ENCODE results near the gene NEDD1.
A peak's percentile ranks its signal among the peaks of the same experiment; 100 is the strongest.

Gene NEDD1

DNA sequence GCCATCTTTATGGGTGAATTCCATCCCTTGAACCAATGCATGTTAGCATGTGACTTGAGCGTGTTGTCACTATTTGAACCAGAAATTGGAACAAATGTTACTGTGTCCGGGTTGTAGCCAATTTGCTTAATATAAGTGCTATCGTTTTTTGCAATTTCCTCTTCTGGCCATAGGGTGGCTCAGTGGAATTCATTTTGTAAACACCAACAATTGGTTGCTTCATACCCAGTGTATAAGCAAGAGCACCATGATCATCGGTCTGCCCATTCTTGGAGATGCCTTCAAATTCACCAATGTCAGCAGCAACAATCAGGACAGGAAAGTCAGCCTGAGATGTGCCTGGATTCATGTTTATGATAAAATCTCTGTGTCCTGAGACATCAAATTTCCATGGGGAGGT, 5.0 kb upstream of the NEDD1 start:
- DNase-seq, result no peak

DNA sequence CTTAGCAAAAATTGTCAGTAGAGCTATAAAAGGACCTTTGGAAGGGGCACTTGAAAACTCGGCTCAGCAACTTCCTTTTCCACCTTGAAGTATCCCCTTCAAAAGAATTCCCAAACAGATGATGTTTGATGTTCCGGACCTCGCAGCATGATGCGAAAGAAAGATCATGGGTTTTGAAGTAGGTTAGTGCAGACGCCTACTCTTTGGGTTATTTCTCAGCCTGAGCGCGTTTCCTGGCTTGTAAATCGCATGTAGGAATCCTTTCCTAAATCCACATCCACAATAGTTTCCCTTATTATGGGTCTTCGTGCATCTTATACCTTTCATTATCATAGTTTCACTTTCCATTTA, 584 bp upstream of the NEDD1 start:
- DNase-seq, result no peak

DNA sequence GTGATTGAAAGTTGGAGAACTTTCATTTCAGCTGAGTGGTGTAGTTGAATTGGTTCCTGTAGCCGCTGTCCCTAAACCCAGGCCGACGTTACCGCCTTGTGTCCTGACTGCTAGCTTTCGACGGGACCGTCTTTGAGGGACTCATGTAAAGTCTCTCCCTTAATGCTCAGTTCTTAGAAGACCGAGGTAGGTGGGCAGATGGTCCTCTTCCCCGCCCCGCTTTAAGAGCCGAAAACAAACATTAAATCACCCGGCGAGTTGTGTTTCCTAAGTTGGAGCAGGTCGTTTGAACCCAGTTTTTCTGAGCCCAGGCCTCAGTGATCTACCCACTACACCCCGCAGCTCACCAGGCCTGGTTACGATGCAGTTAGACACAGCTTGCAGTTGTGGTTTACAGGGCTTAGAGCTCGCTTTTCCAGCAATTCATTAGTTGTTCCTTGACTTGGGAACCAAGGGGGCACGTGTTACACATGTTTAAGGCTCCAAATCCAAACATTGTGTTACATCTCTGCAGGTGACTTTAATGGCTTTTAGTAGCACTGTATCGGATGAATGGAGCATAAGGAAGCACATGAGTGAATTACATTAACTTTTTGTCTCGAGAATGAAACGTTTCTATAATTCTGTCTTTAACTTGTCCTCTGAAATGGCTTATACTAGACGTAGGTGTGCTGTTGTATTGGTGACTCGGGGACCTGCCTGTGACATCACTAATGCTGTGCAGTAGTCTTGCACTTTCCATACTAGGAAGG, 790 bp downstream of the NEDD1 start:
- peak; percentile 18 for DNase-seq

DNA sequence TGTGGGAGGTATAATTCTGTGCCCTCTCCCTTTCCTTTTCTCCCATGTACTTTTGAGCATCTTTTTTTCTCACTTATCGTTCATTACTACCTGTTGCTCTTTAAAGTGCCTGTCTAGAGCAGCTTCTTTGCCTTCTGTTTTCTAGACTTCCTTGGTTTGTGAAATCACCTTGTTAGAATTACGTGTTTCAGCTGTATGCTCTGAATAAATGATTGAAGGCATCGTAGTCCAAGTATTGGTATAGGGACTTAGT, 1.3 kb downstream of the NEDD1 start:
- DNase-seq, result no peak

DNA sequence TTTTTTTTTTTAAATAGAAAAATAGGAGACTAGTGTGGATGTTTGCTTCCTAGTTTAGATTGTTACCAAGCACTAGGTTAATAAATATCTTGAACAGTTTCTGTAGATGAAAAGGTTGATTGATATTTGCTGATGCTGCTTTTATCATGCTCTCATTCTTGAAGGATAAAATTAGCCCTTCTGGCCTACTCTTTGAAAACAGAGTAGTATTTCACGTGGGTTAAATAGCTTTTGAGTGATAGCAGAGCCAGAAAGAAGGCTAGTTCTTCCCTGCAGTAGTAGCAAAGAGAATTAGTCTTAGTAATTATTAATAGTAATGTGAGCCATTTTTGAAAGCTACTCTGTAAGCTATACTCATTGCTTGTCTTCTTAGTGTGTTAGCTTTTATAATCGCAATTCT, 5.2 kb downstream of the NEDD1 start:
- DNase-seq, result no peak

DNA sequence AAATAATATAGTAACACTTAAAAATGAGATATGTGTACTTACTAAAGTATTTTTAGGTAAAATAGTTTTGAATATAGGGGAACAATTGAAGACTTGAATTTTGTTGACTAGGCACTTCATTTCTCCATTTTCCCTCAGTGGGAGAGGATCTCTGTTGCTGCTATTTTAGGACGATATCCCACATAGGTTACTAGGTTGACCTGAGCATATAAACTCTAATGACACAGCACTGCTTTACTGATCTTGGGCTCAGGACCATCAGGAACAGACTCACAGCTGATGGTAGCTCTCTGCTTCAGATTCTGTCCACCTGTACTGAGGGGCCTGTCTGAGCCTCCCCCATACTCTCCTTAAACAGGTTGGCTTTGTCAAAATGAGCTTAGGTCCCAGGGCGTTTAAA, 5.9 kb downstream of the NEDD1 start:
- DNase-seq, result no peak

DNA sequence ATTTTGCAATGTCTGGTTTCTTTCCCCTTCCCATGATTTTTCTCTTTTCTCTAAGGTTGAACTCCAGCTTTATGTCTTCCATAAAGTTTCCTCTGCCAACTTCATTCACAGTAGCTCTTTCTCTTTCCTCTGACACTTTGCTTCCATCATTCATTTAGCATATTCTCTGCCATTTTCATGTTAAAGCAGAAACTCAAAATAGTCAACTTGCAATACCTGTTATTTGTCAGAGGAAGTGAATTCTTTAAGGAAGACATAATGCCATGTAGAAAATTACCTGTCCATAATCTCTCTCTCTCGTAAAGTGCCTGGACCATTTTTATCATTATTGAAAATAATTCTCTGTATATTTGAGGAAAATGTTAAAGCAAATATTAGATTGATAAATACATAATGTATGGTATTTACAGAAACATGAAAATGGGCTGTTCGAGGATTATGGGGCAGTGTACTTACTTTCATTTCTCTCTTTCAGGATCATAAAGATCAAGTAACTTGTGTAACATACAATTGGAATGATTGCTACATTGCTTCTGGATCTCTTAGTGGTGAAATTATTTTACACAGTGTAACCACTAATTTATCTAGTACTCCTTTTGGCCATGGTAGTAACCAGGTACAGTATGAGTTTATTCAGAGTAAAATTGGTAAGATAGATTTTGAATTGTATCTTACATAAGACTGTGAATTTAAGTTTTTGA, 12.6 kb downstream of the NEDD1 start:
- DNase-seq, result no peak

DNA sequence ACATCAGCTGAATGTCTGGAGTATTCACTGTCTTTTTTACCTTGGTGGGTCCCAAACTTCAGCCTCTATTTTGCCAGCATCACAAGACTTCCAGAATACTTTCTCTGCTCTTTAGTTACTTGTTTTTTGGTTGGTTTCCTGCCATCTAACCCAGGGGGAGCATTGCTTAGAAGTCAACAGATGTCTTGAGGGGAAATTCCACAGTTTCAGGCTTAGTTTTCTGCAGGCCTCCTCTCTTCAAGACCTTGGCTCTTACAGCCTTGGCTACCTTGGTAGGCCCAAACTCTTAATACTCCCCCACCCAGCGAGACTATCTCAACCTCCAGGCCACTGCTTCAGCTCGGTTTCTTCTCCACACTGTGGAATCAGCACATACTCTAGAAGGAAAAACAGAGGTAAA, 41.7 kb downstream of the NEDD1 start:
- no peak for DNase-seq

DNA sequence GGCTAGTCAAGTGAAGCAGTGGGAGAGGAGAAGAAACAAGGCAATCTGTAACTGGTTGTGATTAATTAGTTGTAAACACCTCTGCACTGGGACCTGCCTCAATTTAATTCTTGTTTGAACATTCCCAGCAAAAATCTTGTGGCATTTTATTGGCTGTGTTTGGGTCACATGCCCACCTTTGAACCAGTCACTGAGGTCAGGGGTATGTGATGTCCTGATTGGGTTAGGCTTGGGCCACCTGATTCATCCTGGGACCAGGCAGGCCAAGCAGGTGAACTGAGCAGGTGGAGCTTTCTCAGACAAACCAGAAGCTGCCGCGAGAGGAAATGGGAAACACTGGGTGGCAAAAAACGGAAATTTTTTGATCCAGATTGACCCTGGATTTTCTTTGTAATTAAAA, 72.5 kb downstream of the NEDD1 start:
- DNase-seq, result no peak

DNA sequence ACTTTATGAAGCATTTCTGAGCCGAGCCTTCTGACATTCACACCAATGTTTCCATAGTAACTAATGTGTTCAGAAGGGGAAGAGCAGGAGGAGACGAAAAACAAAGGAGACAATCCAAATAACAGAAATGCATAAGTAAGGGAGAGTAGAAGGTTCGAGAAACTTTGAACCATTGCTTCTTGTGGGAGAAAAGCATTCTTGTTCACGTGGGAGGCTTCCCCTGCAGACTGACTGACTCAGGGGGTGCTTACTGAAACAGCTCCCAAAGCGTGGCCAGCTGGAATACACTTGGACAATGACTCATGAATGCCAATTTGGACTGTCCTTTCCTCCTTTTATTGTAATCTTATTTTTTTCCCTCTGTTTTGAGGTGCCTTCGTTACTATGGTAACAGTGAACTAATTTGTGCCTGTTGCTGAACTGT, 73.9 kb downstream of the NEDD1 start:
- DNase-seq, result no peak

DNA sequence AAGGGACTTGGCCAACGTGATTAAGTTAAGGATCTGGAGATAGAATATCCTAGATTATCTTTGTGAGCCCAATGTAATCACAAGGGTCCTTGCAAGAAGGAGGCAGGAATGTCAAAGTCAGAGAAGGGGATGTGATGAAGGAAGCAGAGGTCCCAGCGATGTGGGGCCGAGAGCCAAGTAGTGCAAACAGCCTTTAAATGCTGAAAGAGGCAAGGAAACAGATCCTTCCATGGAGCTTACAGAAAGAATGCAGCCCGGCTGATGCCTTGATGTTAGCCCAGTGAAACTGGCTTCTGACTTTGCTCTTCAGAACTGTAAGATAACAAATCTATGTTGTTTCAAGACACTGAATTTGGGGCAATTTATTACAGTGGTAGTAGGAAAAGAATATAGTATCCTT, 74.9 kb downstream of the NEDD1 start:
- no peak for DNase-seq

DNA sequence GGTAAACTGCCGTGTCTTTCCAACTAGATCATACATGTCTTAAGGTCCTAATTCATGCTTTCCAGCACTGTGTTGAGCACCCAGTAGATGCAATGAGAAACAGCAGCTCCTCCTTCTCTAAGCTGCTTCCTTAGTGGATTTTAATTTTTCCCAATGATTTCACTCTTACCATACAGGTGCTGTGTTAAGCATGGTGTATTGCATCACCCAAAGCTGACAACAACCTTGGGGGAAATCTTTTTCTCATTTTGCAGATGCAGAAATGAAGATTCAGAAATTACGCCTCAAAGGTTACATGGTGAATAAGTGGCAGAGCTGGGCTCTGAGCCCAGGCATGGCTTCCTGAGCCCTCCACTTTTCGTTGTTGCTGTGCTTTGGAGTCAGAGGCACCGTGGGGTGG, 75.6 kb downstream of the NEDD1 start:
- DNase-seq, result no peak

DNA sequence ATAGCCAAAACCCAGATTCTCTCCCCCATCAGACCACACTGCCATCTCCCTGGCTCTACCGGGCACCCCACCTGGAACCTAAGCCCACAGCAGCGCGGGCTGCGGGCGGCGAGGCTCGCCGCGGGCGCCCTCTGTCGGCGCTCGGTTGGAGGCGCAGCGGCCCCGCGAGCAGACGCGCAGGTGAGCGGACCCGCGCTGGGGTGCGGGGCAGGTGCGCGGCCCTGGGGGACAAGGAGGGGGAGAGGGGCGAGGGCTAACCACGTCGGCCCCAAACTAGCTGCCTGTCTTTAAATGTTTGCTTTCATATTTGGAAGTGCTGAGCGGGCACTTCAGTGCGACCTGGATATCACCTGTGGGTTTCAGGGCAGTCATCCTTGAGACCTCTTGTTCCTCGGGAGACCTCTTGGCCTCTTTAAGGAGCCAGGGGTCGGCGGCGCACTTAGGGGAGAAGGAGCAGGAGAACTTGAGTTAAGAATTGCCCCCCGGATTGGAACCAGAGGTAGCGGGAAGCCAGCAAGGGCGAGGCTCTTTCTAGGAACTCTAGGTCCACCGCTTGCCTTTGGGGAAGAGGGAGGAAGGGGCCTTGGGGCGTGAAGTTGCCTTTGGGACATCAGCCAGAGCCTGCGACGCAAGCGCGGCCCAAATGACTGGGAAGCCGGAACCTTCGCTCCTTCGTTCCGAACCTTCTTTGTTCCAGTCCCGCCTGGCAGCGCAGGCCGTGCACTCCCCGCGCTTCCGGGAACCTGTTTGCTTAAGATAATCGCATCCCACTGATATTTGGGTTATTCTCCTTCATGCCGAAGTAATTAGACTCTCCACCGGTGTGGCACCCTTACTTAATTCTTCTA, 78.7 kb downstream of the NEDD1 start:
- DNase-seq, result peak; percentile 49

DNA sequence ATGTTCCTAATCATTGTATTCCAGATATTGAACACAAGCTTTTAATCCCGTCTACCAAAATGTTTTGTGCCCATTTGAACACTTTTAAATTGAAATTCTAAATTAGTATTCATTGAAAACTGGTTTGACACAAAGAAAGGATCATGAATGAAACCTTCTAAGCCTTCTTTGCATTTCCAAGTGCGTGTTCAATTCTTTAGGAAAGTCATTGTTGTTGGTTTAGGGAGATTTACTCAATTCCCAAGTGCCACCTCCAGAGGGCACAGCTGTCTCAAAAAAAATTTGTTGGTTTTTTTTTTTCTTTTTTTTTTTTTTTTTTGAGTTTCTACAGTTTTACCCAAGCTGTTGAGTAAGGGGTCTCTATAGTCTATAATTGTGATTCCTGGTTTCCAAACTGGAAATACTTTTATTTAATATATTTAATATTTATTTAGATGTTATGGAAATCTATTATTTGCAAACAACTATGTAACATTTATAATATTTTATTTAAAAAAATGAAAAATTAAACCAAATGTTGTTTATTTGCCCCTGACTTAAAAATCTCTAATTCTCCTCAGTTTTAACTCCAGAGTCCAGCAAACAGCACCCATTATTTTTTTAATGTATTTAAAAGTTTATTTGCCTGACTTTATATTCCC, 79.9 kb downstream of the NEDD1 start:
- no peak for DNase-seq

DNA sequence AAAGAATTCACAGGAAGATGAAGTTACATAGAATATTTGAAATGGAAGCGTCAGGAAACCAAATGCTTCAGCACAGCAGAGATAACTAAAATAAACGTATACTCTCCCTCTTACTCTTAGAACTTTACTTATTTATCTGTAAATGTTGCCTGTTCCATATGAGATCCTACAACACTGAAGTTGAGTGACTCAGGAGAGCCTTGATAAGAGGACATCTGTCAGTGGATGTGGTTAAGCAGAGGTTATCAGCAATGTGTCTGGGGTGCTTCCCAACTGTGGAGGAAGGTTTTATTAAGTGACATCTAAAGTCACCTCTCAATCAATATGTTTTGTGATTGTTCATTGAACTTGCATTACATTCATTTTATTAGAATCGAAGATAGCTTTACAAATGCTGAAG, 81.9 kb downstream of the NEDD1 start:
- no peak for DNase-seq

DNA sequence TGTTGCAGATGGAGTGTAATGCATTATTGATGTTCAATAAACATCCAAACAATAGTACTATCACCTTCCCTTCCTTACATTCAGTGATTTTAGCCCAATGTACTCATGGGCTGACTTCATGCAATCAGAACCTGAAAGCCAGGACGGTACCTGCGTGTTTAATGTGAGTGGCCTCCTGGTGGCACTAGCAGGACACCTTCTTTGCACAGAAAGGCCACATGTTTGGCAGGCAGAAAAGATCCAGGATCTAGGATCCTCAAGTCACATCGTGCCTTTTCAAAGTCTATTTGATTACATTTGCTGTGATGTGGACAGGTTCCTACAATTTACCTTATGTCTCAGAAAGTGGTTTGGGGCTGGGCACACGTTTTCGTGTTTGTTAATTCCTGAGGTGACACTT, 82.9 kb downstream of the NEDD1 start:
- no peak for DNase-seq

DNA sequence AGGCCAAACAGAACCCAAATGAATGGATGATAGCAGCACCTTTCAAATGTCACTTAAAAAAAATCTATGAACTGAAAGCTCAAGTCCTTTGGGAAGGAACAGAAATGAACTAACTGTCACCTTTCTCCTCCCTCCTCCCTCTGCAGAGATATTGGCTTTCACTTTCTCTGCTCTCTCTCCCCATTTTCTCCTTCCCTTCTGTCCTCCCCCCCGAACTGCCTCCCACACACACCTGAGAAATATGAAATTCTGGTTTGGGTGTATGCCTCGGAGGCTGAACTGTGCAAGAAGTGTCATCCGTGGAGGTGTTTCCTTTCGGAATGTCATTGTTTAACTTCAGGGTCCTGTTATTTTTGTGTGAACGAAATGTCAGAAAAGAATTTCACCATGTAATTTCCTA, 87.8 kb downstream of the NEDD1 start:
- no peak for DNase-seq

DNA sequence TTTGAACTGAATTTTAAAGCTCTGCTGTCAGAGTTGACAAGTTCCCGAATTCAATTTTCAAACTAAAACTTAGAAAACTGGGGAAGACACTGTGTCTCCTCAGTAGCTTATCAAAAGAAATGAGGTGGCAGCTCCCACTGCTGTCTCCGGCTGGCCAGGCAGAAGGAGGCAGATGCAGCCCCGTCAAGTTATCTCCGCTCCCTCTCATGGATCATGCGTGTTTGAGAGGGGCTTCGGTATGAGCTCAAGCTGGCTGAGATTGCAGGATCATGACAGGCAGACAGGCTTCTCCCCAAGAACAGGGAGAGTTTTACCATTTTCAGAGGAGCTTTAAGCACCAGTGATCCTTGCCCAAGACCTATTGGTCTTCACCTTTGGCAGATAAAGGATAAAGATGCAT, 88.8 kb downstream of the NEDD1 start:
- no peak for DNase-seq

DNA sequence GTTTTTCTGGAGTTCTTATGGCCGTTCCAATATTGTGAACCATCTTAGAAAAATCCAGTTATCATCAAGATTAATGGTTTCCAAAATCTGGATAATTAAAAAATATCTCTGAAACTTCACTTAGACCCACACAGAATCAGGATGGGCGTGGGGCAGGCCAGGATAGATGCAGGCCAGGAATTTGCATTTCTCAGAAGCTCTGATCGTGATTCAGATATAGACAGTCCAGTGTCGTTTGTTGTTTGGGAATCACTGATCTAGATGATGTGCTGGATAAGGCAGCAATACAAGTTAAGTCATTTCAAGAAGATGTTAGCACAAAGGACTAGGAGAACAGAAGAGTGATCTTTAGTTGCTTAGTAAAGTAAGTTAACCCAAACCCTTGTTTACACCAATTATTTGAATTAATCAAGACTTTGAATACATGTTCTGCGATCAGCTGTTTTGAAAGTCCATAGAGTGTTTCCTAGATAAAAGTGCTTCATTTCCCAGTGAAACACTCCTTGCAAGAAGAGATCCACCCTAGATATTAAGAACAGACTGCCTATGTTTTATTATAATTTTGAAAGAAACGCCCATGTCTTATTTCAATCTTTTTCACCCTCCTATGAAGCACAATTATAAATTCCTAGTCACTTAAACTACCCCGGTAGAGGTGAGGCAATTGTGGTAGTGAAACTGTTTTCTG, 90.9 kb downstream of the NEDD1 start:
- DNase-seq, result no peak

DNA sequence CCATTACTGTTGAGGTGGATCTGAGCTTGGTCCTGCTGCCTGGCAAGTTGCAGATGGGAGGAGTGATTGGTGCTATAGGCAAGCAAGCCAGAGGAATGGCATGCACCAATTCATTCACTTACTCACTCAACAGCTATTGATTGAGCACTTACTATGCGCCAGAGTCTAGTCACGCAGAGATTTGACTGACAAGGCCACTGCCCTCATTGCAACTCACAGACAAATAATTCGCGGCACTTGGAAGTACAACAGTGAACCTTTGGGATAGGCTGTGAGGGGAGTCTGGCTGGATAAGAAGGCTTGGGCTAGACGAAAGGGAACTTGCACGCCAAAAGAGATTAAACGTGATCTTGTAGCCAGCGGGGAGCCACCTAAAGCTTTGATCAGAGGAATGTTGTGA, 96.2 kb downstream of the NEDD1 start:
- no peak for DNase-seq

Data from activated naive CD4-positive, alpha-beta T cell treated with anti-CD3 and anti-CD28 coated beads, Interleukin-2, amount 50 U/mL, for 16 hours (primary cell).